Stimulated activated CD4-positive, alpha-beta T cell treated with anti-CD3 and anti-CD28 coated beads, Interleukin-2, amount 100 ng/mL, for 48 hours (primary cell): Measurements from ENCODE around the gene TIFAB.

Source experiments
- DNase-seq, 2 donors: peaks; one replicate each; pipeline ENCODE4 v3.0.0-alpha.2; 2020

Gene TIFAB

GRCh38 chr5:135457424-135458071, 5.4 kb upstream of the TIFAB start:
- peak; percentile 64 to 67 for DNase-seq

GRCh38 chr5:135456238-135457099, 4.3 kb upstream of the TIFAB start:
- DNase-seq, result no peak

GRCh38 chr5:135455876-135456237, 3.7 kb upstream of the TIFAB start:
- DNase-seq, result no peak

GRCh38 chr5:135454946-135455345, 2.8 kb upstream of the TIFAB start:
- no peak for DNase-seq

GRCh38 chr5:135453613-135454012, 1.5 kb upstream of the TIFAB start:
- no peak for DNase-seq

- DNase-seq, result no peak
Observed at GRCh38 chr5:135451581-135452320, 400 bp downstream of the TIFAB start.

- DNase-seq, result no peak
Observed at GRCh38 chr5:135450952-135451351, 1.2 kb downstream of the TIFAB start.

GRCh38 chr5:135450336-135450735, 1.8 kb downstream of the TIFAB start:
- no peak for DNase-seq

- no peak for DNase-seq
Observed at GRCh38 chr5:135449644-135450043, 2.5 kb downstream of the TIFAB start.

GRCh38 chr5:135448791-135449507, 3.2 kb downstream of the TIFAB start:
- DNase-seq, result no peak

- DNase-seq, result no peak
Observed at GRCh38 chr5:135448071-135448739, 3.9 kb downstream of the TIFAB start.

GRCh38 chr5:135447298-135447929, 4.7 kb downstream of the TIFAB start, which contains the start of gene DCANP1:
Gene DCANP1, minus strand, starts transcription at chr5:135447348. Its CDS starts 240 bp downstream, at chr5:135447108.
- DNase-seq, result no peak

- no peak for DNase-seq
Observed at GRCh38 chr5:135446615-135447014, 5.5 kb downstream of the TIFAB start.

- DNase-seq, result no peak
Observed at GRCh38 chr5:135446206-135446605, 5.9 kb downstream of the TIFAB start.

- DNase-seq, result no peak
Observed at GRCh38 chr5:135445306-135445985, 6.7 kb downstream of the TIFAB start.

- no peak for DNase-seq
Observed at GRCh38 chr5:135444881-135445280, 7.3 kb downstream of the TIFAB start.

GRCh38 chr5:135444360-135444759, 7.8 kb downstream of the TIFAB start:
- DNase-seq, result no peak

- no peak for DNase-seq
Observed at GRCh38 chr5:135443161-135443960, 8.8 kb downstream of the TIFAB start.

GRCh38 chr5:135442431-135443160, 9.6 kb downstream of the TIFAB start:
- DNase-seq, result no peak

GRCh38 chr5:135441919-135442318, 10.2 kb downstream of the TIFAB start:
- DNase-seq, result no peak
